Measurements from ENCODE around the gene OAS3.
"Not testable (repeated sequence)": the region's sequence is repeated elsewhere in the genome, so short reads cannot be mapped to it uniquely, and the experiment has no call there.

The OAS3 gene

DNA sequence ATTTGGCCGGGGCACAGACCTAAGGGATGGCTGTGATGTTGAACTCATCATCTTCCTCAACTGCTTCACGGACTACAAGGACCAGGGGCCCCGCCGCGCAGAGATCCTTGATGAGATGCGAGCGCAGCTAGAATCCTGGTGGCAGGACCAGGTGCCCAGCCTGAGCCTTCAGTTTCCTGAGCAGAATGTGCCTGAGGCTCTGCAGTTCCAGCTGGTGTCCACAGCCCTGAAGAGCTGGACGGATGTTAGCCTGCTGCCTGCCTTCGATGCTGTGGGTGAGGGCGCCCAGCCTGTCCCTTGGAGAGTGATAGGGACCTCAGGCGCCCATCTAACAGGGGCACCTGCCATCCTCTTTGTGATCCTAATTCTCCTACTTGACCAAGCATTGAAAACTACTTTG is 12.4 kb downstream of the OAS3 start:
- DNase-seq (ENCODE audit: low read depth in 2 of 2) = no peak

DNA sequence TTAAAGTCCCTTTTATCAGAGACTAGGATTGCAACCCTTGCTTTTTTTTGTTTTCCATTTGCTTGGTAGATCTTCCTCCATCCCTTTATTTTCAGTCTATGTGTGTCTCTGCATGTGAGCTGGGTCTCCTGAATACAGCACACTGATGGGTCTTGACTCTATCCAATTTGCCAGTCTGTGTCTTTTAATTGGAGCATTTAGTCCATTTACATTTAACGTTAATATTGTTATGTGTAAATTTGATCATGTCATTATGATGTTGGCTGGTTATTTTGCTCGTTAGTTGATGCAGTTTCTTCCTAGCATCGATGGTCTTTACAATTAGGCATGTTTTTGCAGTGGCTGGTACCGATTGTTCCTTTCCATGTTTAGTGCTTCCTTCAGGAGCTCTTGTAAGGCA is 18.9 kb downstream of the OAS3 start:
- DNase-seq (ENCODE audit: low read depth in 2 of 2) = not testable (repeated sequence)

DNA sequence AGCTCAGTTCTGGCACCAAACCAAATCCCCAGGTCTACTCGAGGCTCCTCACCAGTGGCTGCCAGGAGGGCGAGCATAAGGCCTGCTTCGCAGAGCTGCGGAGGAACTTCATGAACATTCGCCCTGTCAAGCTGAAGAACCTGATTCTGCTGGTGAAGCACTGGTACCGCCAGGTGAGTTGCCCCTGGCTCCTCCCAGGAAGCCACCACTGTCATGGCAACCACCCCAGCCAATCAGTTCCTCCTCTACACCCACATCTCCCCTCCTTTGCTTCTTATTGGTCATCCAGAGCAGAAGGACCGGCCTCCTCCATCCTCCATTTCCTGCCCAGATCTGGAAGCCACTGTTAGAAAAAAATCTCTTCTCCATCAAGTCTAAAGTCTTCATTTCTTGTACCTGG is 22.8 kb downstream of the OAS3 start:
- no peak for DNase-seq (ENCODE audit: low read depth in 2 of 2)

DNA sequence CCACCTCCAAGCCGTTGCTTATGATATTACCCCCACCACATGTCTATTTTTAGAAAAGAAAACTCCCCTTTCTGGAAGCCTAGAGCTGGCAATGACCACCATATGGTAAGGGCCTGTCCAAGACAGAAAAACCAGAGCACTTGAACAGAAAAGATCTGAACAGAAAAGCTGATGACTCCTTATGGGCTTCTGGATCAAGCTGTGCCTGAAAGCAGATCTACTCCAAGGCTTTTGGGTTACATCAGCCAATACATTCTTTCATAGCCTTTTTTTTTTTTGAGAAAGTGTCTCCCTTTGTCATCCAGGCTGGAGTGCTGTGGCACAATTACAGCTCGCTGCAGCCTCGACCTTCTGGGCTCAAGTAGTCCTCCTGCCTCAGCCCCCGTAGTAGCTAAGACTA is 23.3 kb downstream of the OAS3 start:
- no peak for DNase-seq (ENCODE audit: low read depth in 2 of 2)

DNA sequence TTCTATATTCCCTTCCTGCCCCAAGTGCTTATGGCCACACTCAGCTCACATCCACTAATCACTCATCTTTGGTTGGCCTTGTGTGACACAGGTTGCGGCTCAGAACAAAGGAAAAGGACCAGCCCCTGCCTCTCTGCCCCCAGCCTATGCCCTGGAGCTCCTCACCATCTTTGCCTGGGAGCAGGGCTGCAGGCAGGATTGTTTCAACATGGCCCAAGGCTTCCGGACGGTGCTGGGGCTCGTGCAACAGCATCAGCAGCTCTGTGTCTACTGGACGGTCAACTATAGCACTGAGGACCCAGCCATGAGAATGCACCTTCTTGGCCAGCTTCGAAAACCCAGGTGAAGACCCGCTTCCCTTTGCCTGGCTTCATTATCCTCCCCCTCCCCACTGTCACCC is 24.3 kb downstream of the OAS3 start:
- DNase-seq (ENCODE audit: low read depth in 2 of 2) = no peak

DNA sequence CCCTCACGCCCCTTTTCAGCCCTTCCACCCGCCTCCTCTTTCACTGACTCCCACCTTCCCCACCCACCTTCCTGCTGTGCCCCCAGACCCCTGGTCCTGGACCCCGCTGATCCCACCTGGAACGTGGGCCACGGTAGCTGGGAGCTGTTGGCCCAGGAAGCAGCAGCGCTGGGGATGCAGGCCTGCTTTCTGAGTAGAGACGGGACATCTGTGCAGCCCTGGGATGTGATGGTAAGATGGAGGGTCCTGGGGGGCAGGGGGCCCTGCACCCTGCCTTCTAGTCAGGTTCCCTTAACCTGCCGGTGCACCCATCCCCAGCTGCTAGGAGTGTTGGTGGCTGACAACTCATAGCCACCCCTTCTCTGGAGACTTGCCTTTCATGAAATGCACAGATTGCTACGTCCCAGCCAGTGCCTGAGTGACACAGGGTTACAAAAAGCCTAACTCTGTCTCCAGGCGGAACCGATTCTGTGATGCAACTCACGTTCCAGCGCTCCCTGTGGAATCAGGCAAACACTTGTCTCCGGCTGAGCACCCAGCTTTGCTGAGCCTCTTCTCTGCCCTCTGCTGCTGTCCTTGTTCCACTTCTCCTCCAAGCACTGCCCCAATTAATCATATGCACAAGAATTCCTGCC is 25.1 kb downstream of the OAS3 start:
- DNase-seq (ENCODE audit: low read depth in 2 of 2) = no peak

DNA sequence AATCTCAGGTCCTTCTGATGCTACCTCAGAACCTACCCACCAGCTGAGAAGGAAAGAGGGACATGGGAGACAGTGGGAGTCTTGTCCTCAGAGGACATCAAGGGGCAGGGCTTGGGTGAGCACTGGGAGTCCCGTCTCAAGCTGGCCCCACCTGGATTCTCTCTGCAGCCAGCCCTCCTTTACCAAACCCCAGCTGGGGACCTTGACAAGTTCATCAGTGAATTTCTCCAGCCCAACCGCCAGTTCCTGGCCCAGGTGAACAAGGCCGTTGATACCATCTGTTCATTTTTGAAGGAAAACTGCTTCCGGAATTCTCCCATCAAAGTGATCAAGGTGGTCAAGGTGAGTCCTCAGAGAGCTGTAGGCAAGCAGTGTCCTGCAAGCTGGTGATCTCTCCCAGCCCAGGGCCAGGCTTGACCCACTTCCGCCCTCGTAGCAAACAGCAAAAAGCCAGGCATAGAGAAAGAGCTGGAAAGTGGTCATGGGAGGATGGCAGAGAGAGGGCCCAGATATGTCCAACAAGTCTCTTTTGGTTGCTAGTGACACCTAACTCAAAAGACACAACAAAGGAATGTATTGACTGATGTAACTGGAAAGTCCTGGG is 25.9 kb downstream of the OAS3 start:
- no peak for DNase-seq (ENCODE audit: low read depth in 2 of 2)

DNA sequence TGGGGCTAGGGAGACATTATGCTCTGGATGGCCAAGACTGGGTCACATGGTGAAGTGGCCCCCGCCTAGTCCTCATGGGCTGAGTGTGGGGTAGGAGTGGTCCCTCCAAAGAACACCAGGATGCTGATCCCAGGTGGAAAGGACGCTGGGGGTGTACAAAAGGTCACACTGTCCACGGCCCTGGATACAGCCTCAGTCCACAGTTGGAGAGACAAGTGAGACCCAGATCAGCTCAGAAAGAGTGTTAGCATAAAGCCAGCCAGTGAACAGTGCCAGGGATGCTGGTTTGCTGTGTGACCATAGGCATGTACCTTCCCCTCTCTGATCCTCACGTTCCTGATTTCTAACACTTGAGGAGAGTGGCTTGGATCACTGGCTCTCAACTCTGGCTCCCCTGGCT is 26.6 kb downstream of the OAS3 start:
- no peak for DNase-seq (ENCODE audit: low read depth in 2 of 2)

DNA sequence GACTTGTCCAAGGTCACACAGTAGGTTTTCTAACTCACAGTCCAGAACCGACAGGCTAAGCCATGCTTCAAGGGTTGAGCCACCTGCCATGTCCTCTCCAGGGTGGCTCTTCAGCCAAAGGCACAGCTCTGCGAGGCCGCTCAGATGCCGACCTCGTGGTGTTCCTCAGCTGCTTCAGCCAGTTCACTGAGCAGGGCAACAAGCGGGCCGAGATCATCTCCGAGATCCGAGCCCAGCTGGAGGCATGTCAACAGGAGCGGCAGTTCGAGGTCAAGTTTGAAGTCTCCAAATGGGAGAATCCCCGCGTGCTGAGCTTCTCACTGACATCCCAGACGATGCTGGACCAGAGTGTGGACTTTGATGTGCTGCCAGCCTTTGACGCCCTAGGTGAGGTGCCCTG is 27.4 kb downstream of the OAS3 start:
- DNase-seq (ENCODE audit: low read depth in 2 of 2) = no peak

DNA sequence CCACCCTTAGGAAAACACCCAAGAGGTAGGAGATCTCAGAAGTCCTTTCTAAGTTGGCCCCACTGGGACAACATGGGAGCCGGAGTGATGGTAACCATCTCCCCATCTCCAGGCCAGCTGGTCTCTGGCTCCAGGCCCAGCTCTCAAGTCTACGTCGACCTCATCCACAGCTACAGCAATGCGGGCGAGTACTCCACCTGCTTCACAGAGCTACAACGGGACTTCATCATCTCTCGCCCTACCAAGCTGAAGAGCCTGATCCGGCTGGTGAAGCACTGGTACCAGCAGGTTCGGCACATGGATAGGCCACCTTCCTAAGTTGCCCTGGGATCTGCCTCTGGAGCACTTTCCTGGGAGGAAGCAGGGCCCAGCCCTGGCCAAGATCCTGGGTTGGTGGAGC is 29.0 kb downstream of the OAS3 start:
- no peak for DNase-seq (ENCODE audit: low read depth in 2 of 2)

DNA sequence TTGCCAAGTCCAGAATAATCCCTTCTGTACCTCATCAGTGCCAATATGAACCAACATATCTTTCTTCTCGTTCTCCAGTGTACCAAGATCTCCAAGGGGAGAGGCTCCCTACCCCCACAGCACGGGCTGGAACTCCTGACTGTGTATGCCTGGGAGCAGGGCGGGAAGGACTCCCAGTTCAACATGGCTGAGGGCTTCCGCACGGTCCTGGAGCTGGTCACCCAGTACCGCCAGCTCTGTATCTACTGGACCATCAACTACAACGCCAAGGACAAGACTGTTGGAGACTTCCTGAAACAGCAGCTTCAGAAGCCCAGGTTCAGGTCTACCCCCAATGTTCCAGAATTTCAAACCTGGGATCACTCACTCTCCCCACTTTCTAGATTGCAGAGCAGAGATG is 29.6 kb downstream of the OAS3 start:
- DNase-seq (ENCODE audit: low read depth in 2 of 2) = no peak

DNA sequence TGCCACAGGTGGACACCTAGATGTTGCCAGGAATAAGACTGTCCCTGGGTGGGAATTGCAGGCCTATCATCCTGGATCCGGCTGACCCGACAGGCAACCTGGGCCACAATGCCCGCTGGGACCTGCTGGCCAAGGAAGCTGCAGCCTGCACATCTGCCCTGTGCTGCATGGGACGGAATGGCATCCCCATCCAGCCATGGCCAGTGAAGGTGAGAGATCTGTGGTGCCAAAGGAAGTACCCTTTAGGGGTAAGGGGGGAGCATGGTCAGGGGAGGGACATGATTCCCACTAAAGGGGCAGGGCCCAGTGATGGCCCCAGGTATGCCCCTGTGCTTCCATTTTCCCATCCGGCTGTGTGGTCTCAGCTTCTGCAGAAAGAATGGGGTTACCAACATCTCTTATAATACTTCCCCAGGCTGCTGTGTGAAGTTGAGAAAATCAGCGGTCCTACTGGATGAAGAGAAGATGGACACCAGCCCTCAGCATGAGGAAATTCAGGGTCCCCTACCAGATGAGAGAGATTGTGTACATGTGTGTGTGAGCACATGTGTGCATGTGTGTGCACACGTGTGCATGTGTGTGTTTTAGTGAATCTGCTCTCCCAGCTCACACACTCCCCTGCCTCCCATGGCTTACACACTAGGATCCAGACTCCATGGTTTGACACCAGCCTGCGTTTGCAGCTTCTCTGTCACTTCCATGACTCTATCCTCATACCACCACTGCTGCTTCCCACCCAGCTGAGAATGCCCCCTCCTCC is 31.5 kb downstream of the OAS3 start:
- no peak for DNase-seq (ENCODE audit: low read depth in 2 of 2)

DNA sequence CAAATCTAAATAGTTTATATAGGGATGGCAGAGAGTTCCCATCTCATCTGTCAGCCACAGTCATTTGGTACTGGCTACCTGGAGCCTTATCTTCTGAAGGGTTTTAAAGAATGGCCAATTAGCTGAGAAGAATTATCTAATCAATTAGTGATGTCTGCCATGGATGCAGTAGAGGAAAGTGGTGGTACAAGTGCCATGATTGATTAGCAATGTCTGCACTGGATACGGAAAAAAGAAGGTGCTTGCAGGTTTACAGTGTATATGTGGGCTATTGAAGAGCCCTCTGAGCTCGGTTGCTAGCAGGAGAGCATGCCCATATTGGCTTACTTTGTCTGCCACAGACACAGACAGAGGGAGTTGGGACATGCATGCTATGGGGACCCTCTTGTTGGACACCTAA is 32.1 kb downstream of the OAS3 start:
- no peak for DNase-seq (ENCODE audit: low read depth in 2 of 2)

DNA sequence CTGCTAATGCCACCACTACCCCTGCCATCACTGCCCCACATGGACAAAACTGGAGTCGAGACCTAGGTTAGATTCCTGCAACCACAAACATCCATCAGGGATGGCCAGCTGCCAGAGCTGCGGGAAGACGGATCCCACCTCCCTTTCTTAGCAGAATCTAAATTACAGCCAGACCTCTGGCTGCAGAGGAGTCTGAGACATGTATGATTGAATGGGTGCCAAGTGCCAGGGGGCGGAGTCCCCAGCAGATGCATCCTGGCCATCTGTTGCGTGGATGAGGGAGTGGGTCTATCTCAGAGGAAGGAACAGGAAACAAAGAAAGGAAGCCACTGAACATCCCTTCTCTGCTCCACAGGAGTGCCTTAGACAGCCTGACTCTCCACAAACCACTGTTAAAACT is 33.0 kb downstream of the OAS3 start:
- DNase-seq (ENCODE audit: low read depth in 2 of 2) = no peak

DNA sequence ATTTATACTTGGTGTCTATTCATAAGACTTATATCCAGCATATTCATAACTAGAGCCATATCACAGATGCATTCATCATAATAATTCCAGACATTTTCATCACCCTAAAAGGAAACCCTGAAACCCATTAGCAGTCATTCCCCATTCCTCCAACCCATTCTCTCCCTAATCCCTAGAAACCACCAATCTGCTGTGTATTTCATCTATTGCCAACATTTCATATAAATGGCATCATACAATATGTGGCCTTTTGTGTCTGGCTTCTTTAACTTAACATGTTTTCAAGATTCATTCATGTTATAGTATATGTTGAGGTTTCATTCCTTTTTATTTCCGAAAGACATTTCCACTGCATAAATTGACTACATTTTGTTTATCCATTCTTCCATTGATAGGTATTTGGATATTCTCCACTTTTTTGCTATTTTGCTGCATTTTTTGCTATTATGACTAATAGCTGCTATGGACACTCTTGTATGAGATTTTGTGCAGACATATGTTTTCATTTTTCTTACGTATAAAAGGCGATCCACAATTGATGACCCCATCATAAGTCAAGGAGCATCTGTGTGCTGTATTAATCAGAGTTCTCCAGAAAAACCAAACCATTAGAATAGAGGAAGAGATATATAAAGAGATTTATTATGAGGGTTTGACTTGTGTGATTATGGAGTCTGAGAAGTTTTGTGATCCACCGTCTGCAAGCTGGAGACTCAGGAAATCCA is 34.9 kb downstream of the OAS3 start:
- no peak for DNase-seq (ENCODE audit: low read depth in 2 of 2)

DNA sequence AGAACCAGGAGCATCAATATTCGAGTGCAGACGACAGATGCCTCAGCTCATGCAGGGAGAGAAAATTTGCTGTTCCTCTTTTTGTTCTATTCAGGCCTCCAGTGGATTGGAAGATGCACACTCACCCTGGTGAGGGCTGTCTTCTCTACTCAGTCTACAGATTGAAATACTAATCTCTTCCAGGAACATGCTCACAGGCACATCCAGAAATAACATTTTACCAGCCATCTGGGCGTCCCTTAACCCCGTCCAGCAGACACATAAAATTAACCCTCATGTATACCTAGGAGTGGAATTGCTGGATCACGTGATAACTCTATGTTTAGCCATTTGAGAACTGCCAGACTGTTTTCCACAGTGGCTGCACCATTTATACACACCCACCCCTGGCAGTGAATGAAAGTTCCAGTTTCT is 35.6 kb downstream of the OAS3 start:
- DNase-seq (ENCODE audit: low read depth in 2 of 2) = no peak

DNA sequence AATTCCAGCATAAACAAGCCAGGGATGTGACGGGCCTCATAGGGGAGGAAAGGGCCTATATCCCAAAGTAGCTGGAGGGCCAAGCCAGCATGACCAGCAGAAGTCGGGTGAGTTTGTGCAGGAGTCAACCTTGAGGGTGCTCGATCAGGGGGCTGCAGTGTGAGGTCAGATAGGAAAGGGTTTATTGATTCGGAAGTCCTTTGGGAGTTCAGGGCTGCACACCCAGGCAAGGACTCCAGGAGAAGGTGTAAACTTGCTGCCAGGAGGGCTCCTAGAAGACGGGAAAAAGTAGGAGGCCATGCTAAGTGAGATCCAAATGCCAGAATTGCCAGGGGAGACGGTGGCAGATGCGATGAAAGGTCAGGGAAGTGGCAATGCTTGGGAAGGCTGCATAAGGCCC is 36.6 kb downstream of the OAS3 start:
- DNase-seq (ENCODE audit: low read depth in 2 of 2) = no peak

DNA sequence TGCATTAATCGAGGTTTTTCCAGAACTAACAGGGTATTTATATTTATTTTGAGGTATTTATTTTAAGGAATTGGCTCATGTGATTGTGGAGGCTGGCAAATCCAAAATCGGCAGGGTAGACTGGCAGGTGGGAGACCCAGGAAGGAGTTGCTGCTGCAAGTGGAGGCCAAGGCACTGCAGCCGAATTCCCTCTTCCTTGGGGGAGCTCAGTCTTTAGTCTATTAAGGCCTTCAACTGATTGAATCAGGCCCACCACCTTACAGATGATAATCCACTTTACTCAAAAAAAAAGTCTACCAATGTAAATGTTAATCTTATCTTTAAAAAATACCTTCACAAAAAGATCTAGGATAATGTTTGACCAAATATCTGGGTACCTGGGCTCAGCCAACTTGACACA is 38.9 kb downstream of the OAS3 start:
- no peak for DNase-seq (ENCODE audit: low read depth in 2 of 2)

DNA sequence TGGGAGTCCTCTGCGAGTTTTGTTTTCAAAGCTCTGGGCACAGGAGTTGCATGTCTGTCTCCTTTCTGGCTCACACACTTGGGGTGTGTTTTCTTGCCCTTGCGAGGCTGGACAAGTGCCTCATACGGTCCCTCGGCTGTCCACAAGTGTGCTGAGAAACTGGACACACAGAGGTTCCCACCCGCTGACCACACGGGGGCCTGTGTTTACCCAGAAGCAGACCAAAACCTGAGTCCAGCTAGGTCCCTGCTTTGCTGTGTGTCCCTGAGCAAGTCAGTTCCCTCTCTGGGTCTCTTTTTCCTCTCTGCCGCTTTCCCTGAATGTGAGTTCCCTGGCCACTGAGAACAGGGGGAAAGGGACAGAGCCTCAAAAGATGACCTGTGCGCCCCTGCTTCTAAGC is 39.4 kb downstream of the OAS3 start:
- DNase-seq (ENCODE audit: low read depth in 2 of 2) = no peak

DNA sequence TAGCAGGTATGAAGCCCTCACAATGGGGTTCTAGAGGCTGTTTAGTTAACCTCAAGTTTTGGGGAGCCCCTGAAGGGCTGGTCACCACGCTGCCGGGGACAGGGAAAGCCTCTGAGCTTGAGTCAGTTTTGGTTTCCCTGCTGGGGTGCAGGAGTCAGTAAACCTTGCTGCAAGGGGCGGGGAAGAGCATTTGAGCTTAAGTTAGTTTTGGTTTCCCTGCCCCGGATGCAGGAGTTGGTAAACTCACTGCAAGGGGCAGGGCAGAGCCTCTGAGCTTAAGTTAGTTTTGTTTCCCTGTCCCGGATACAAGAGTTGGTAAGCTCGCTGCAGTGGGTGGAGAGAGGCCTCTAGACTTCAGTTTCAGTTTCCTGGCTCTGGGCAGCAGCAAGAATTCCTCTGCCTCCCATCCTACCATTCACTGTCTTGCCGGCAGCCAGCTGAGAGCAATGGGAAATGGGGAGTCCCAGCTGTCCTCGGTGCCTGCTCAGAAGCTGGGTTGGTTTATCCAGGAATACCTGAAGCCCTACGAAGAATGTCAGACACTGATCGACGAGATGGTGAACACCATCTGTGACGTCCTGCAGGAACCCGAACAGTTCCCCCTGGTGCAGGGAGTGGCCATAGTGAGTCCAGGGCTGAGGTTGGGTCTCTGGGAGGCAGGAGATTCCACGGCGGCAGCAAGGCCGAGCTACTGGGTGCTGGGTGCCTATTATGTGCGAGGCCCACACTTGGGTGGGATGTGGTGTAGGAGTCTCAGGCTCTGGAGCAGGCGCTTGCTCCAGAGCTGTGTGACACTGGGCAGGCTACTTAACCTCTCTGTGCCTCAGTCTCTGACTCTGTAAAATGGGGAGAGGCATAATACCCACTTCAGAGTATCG is 40.1 kb downstream of the OAS3 start, which contains the start of gene OAS2:
TSS of gene OAS2 (plus strand) at position 357 of the 878 bp plus-strand sequence. CDS start at position 447, 90 bp downstream.
- peak; percentile 47 to 61 for DNase-seq (ENCODE audit: low read depth in 2 of 2)

DNA sequence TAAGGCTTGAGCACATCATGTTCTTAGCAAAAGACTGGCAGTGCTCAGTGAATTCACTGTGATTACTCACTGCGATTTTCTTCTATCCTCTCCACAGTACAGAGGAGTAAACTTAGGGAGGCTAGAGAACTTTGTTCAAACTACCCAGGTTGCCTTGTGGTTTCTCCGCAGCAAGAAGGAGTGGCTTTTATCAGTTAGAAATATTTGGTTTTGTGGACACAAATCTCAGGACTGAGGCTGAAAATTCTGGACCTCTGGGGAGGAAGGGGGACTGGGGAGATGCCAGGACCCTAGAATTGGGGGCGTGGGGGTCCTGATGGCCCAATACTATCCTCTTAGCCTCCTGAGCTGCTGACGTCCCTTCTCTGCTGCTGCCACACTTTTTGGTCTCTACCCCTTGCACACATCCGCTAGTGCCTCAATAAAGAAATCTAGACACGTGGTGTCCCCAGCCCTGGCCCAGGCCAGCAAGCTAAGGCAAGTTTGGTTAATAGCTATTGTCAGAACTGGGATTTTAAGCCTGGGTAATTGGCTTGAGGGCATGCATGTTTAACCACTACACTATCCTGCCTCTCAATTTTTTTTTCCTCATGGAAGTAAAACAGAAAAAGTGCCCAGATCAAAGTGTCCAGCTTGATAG is 40.9 kb downstream of the OAS3 start:
- DNase-seq (ENCODE audit: low read depth in 2 of 2) = peak; percentile 15 to 36

All from stimulated activated CD4-positive, alpha-beta T cell treated with anti-CD3 and anti-CD28 coated beads, Interleukin-1b, Interleukin-23, amount 100 ng/mL, for 4 hours (primary cell).